ENCODE measurements around the gene ST8SIA1.
"Not testable (repeated sequence)": the region's sequence is repeated elsewhere in the genome, so short reads cannot be mapped to it uniquely, and the experiment has no call there.

ST8SIA1 gene, protein sequence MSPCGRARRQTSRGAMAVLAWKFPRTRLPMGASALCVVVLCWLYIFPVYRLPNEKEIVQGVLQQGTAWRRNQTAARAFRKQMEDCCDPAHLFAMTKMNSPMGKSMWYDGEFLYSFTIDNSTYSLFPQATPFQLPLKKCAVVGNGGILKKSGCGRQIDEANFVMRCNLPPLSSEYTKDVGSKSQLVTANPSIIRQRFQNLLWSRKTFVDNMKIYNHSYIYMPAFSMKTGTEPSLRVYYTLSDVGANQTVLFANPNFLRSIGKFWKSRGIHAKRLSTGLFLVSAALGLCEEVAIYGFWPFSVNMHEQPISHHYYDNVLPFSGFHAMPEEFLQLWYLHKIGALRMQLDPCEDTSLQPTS

GRCh38 chr12:22334410-22335100, at the start of gene ST8SIA1:
TSS of gene ST8SIA1 (minus strand) at chr12:22334707. CDS start at chr12:22334232, 475 bp downstream.
- CTCF ChIA-PET = interaction anchor here (2.1 kb wide), 1 partner anchor 43 kb away, joined by 5 read pairs; no protein-coding TSS in a partner anchor
- POLR2A ChIA-PET = no interaction called here
- TF ChIP-seq, protein P1, sequence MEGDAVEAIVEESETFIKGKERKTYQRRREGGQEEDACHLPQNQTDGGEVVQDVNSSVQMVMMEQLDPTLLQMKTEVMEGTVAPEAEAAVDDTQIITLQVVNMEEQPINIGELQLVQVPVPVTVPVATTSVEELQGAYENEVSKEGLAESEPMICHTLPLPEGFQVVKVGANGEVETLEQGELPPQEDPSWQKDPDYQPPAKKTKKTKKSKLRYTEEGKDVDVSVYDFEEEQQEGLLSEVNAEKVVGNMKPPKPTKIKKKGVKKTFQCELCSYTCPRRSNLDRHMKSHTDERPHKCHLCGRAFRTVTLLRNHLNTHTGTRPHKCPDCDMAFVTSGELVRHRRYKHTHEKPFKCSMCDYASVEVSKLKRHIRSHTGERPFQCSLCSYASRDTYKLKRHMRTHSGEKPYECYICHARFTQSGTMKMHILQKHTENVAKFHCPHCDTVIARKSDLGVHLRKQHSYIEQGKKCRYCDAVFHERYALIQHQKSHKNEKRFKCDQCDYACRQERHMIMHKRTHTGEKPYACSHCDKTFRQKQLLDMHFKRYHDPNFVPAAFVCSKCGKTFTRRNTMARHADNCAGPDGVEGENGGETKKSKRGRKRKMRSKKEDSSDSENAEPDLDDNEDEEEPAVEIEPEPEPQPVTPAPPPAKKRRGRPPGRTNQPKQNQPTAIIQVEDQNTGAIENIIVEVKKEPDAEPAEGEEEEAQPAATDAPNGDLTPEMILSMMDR (IDR thresholded peaks at IDR 0.05; ENCODE audit: control extremely low read depth, extremely low read depth, low read depth, missing control alignments) = no peak
- peak; percentile 22 for DNase-seq (ENCODE audit: extremely low spot score)

- ChIA-PET CTCF (no interaction called here), POLR2A (no interaction called here)
- TF ChIP-seq, protein P1 (IDR thresholded peaks at IDR 0.05; ENCODE audit: control extremely low read depth, extremely low read depth, low read depth, missing control alignments) = no peak
- DNase-seq (ENCODE audit: extremely low spot score) = no peak
Measured at GRCh38 chr12:22380031-22380430, 45.5 kb upstream of the ST8SIA1 start.

DNA sequence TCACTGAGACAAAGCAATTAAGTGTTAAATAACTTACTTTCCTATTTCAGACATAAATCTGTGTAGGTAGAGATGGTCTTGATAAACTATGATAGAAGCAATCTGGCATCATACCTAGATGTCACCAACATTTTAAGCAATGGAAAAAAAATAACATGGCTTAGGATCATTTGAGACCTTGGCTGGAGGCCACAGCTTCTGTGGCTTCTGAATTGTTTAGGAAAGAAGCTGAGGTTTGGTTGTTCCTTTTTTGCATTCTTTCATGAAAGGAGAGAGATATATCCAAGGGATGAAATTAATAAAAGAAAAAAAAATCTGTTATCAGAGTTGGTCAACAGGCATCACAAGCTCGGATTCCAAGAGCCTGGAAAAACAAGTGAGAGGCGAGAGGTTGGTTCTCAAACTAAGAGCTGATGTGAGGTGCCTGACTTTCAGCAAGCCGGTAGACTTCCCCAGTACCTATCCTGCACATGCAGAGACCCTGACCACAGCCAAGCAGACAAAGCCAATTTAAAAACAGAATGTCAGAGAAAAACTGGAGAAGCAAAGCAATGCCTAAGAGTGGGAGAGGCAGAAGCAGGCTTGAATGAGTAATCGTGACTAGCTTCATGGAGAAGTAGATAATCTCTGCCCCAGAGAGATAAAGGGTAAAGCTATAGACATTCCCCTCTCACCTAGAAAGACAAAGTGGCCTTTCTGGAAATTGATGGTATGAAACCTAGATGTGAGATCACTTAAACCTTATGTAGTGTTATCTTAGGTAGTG, 43.4 kb upstream of the ST8SIA1 start:
- ChIA-PET POLR2A (no interaction called here), CTCF (interaction anchor here (0.9 to 1.4 kb wide), 3 partner anchors 12 to 43 kb away, joined by 3 to 5 read pairs (median 4); partner anchors contain the start of gene ST8SIA1)
- TF ChIP-seq, protein P1 (IDR thresholded peaks at IDR 0.05; ENCODE audit: control extremely low read depth, extremely low read depth, low read depth, missing control alignments) = no peak
- no peak for DNase-seq (ENCODE audit: extremely low spot score)

DNA sequence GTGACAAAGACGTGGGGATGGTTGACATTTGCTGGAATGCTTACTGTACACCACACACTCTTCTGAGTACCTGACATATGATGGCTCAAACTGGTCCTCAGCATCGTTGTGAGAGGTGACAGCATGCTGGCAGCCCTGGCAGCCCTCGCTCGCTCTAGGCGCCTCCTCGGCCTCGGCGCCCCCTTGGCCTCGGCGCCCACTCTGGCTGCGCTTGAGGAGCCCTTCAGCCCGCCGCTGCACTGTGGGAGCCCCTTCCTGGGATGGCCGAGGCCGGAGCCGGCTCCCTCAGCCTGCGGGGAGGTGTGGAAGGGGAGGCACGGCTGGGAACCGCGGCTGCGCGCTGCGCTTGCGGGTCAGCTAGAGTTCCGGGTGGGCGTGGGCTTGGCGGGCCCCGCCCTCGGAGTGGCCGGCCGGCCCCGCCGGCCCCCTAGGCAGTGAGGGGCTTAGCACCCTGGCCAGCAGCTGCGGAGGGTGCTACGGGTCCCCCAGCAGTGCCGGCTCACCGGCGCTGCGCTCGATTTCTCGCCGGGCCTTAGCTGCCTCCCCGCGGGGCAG, 42.2 kb upstream of the ST8SIA1 start:
- POLR2A ChIA-PET; CTCF ChIA-PET; DNase-seq (ENCODE audit: extremely low spot score): not testable (repeated sequence)

DNA sequence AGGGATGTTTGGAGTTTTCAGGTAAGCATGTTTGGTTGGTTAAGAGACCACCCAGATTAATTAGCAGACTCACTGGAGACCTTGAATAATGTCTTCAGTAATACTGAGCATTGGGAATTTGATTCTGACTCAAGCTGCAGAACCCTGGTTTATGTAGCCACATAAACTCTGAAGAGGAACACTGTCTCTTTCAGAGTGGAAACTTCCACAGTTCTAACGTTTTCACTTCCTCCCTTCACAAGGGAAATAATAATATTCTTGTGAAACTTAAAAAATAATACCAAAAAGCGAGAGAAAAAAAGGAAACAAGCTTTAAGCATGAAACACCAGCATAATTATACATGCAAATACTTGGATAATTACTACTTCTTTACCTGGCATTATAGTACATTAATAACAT, 40.0 kb upstream of the ST8SIA1 start:
- CTCF ChIA-PET = no interaction called here
- POLR2A ChIA-PET = no interaction called here
- TF ChIP-seq, protein P1 (IDR thresholded peaks at IDR 0.05; ENCODE audit: control extremely low read depth, extremely low read depth, low read depth, missing control alignments) = no peak
- DNase-seq (ENCODE audit: extremely low spot score) = no peak

DNA sequence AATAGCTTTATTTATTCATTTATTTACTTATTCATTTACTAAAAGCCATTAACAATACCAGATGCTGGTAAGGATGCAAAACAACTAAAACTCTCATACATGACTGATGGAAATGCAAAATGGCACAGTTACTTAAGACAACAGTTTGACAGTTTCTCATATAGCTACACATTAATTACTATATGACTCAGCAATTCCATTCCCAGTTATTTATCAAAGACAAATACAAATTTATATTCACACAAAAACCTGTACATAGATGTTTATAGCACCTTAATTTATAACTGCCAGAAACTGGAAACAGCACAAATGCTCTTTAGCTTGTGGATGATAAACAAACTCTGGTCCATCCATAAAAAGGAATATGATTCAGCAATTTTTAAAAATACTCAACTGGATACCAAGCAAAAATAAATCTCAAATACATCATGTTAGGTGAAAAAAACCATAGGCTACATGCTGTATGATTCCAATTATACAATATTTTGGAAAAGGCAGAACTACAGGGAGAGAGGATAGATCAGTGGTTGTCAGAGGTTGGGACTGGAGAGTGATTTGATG, 37.9 kb upstream of the ST8SIA1 start:
- CTCF ChIA-PET = no interaction called here
- no peak for DNase-seq (ENCODE audit: extremely low spot score)
- TF ChIP-seq, protein P1 (IDR thresholded peaks at IDR 0.05; ENCODE audit: control extremely low read depth, extremely low read depth, low read depth, missing control alignments) = no peak
- POLR2A ChIA-PET = interaction anchor here (0.5 kb wide), 1 partner anchor 297 kb away, joined by 4 read pairs; no protein-coding TSS in a partner anchor
